ENCODE measurements around the gene ADAMTS12. TPM values are rescaled to one million over a fixed set of nuclear protein-coding genes. Genes with fewer than 3 reads are reported as not detected.

Gene ADAMTS12
- total and polyA plus RNA-seq, 2 of the 8 experiments (the other 6 are each of a cell fraction or from before 2014, with no cell fraction given) = 6.4 to 12.8 TPM

GRCh38 chr5:33657804-33658440, 233.9 kb downstream of the ADAMTS12 start (continued):
- TF ChIP-seq JUN (IDR thresholded peaks at IDR 0.05; ENCODE audit: low read depth, low read length) = peak; percentile 53; the same call in 1 of the 2 replicates

Data from H1 (cell line).